ENCODE measurements around the gene EDN1. TPM values are rescaled to one million over a fixed set of nuclear protein-coding genes. Genes with fewer than 3 reads are reported as not detected.

Gene EDN1
- total and polyA plus RNA-seq, 9 of the 15 experiments (the other 6 are each of a cell fraction or from before 2014, with no cell fraction given), result 0.03 to 0.06 TPM; not detected in 7

- Histone ChIP-seq H3K27me3 (ENCODE audit: control insufficient read depth in 2 of 2, insufficient read depth in 2 of 2, low read length in 2 of 2) (peaks cover 27 to 42% of the 10 kb centered on the region in 2 experiments), H2AFZ (ENCODE audit: low read depth, low read length) (no peak overlapping the region), H3K4me3 (no peak overlapping the region), H3K9ac (ENCODE audit: insufficient read depth in 1 of 2, low read depth in 2 of 2, low read length in 2 of 2) (no peak overlapping the region), H3K79me2 (ENCODE audit: control insufficient read depth, insufficient read depth, low read length) (no peaks in the 10 kb centered on the region), H3K27ac (ENCODE audit: extremely low read depth, low read depth, low read length) (no peak overlapping the region), H4K20me1 (replicated peaks; ENCODE audit: control insufficient read depth, insufficient read depth, low read length) (no peaks in the 10 kb centered on the region), H3K4me2 (ENCODE audit: insufficient read depth, low read length) (no peak overlapping the region), H3K9me1 (ENCODE audit: control insufficient read depth, insufficient read depth, low read length) (no peaks in the 10 kb centered on the region), H3K9me3 (replicated peaks; ENCODE audit: control insufficient read depth, insufficient read depth, low read depth, low read length) (no peaks in the 10 kb centered on the region), H3K4me1 (replicated peaks in 1 of 2; ENCODE audit: control insufficient read depth in 2 of 2, insufficient read depth in 2 of 2, low read length in 2 of 2) (peaks cover 0 to 10% of the 10 kb centered on the region in 2 experiments; a peak in 2 of 5 replicates), H3K36me3 (ENCODE audit: control insufficient read depth, insufficient read depth, low read length) (no peaks in the 10 kb centered on the region)
- ATAC-seq, result no peak
- peak; percentile 15 for FAIRE-seq
- no peak for DNase-seq (ENCODE audit: extremely low read depth in 1 of 4, low spot score in 3 of 4)
- BruUV-seq (replicated peaks), result no TSS peak
- 4% methylated on average over 12 of the region's 12 CpGs for WGBS (ENCODE audit: insufficient coverage, low coverage, missing lambda C conversion rate)
- CTCF ChIA-PET (ENCODE audit: low intra/inter-chr PET ratio), result interaction anchor here (1.4 kb wide), 1 partner anchor 635 kb away, joined by 3 read pairs; no protein-coding TSS in a partner anchor
- in situ Hi-C loops (cut with MboI) (loop anchor here (5.0 kb wide), 1 partner anchor 639 kb away; no protein-coding TSS in a partner anchor), intact Hi-C loops (cut with micrococcal nuclease) (loop anchor here (2.0 kb wide), 1 partner anchor 314 kb away; no protein-coding TSS in a partner anchor)
- POLR2A ChIA-PET, result no interaction called here
- TF ChIP-seq MTF1 (CRISPR knock-in tag; IDR thresholded peaks at IDR 0.05; ENCODE audit: borderline replicate concordance), result no peak
- TF ChIP-seq ZNF277 (CRISPR knock-in tag; IDR thresholded peaks at IDR 0.05; ENCODE audit: borderline replicate concordance), result no peak
- TF ChIP-seq, protein P1, sequence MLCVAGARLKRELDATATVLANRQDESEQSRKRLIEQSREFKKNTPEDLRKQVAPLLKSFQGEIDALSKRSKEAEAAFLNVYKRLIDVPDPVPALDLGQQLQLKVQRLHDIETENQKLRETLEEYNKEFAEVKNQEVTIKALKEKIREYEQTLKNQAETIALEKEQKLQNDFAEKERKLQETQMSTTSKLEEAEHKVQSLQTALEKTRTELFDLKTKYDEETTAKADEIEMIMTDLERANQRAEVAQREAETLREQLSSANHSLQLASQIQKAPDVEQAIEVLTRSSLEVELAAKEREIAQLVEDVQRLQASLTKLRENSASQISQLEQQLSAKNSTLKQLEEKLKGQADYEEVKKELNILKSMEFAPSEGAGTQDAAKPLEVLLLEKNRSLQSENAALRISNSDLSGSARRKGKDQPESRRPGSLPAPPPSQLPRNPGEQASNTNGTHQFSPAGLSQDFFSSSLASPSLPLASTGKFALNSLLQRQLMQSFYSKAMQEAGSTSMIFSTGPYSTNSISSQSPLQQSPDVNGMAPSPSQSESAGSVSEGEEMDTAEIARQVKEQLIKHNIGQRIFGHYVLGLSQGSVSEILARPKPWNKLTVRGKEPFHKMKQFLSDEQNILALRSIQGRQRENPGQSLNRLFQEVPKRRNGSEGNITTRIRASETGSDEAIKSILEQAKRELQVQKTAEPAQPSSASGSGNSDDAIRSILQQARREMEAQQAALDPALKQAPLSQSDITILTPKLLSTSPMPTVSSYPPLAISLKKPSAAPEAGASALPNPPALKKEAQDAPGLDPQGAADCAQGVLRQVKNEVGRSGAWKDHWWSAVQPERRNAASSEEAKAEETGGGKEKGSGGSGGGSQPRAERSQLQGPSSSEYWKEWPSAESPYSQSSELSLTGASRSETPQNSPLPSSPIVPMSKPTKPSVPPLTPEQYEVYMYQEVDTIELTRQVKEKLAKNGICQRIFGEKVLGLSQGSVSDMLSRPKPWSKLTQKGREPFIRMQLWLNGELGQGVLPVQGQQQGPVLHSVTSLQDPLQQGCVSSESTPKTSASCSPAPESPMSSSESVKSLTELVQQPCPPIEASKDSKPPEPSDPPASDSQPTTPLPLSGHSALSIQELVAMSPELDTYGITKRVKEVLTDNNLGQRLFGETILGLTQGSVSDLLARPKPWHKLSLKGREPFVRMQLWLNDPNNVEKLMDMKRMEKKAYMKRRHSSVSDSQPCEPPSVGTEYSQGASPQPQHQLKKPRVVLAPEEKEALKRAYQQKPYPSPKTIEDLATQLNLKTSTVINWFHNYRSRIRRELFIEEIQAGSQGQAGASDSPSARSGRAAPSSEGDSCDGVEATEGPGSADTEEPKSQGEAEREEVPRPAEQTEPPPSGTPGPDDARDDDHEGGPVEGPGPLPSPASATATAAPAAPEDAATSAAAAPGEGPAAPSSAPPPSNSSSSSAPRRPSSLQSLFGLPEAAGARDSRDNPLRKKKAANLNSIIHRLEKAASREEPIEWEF (CRISPR knock-in tag; IDR thresholded peaks at IDR 0.05), result no peak
- TF ChIP-seq CCNT2 (IDR thresholded peaks at IDR 0.05; ENCODE audit: borderline replicate concordance, extremely low read depth, insufficient read length, low read depth, low read length), result no peak
- no peak for TF ChIP-seq TEAD4 (IDR thresholded peaks at IDR 0.05; ENCODE audit: low read length)
- no peak for TF ChIP-seq TEAD4 (CRISPR knock-in tag; IDR thresholded peaks at IDR 0.05; ENCODE audit: borderline replicate concordance)
- TF ChIP-seq POLR3A (IDR thresholded peaks at IDR 0.05; ENCODE audit: borderline replicate concordance, extremely low read depth, insufficient read depth, insufficient read length), result no peak
- TF ChIP-seq, protein P2, sequence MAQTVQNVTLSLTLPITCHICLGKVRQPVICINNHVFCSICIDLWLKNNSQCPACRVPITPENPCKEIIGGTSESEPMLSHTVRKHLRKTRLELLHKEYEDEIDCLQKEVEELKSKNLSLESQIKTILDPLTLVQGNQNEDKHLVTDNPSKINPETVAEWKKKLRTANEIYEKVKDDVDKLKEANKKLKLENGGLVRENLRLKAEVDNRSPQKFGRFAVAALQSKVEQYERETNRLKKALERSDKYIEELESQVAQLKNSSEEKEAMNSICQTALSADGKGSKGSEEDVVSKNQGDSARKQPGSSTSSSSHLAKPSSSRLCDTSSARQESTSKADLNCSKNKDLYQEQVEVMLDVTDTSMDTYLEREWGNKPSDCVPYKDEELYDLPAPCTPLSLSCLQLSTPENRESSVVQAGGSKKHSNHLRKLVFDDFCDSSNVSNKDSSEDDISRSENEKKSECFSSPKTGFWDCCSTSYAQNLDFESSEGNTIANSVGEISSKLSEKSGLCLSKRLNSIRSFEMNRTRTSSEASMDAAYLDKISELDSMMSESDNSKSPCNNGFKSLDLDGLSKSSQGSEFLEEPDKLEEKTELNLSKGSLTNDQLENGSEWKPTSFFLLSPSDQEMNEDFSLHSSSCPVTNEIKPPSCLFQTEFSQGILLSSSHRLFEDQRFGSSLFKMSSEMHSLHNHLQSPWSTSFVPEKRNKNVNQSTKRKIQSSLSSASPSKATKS (CRISPR knock-in tag; IDR thresholded peaks at IDR 0.05), result no peak
Observed at GRCh38 chr6:12291071-12291838, 1.1 kb downstream of the EDN1 start.
